K562 (cell line): ENCODE data around the gene PFKL. TPM values are rescaled to one million over a fixed set of nuclear protein-coding genes. Genes with fewer than 3 reads are reported as not detected.
A peak's percentile ranks its signal among the peaks of the same experiment; 100 is the strongest.

Experiments
- DPF2 ChIP-seq: fragments of 450-650 bp; IDR thresholded peaks from 2 replicates; pipeline ENCODE4 v1.6.1; 2016
- EWSR1 ChIP-seq: fragments of 450-650 bp; IDR thresholded peaks from 2 replicates; pipeline ENCODE4 v1.6.1; 2018; ENCODE audit warnings: borderline replicate concordance, mild to moderate bottlenecking, low read depth, moderate library complexity; ENCODE audit not compliant: partially characterized antibody
- HDAC3 ChIP-seq: fragments of 450-650 bp; IDR thresholded peaks from 2 replicates; pipeline ENCODE4 v1.6.1; 2018; ENCODE audit warnings: borderline replicate concordance, mild to moderate bottlenecking, moderate library complexity; ENCODE audit not compliant: partially characterized antibody
- MTA3 ChIP-seq: fragments of 450-650 bp; formaldehyde crosslinking; IDR thresholded peaks from 2 replicates; pipeline ENCODE4 v1.6.1; 2017; ENCODE audit warnings: mild to moderate bottlenecking, borderline replicate concordance
- RFX7 ChIP-seq: fragments of 250-450 bp; sonication (Bioruptor Pico); IDR thresholded peaks from 2 replicates; pipeline ENCODE4 v1.5.1; 2021; ENCODE audit warnings: mild to moderate bottlenecking
- TRIM24 ChIP-seq, 2 experiments: fragments of 450-650 bp; IDR thresholded peaks; 2 replicates each; pipeline ENCODE4 v1.6.1; 2016
- ZNF133 ChIP-seq: fragments of 250-450 bp; sonication (Bioruptor Pico); IDR thresholded peaks from 2 replicates; pipeline ENCODE4 v1.4.0; 2020; ENCODE audit warnings: mild to moderate bottlenecking
- ZNF140 ChIP-seq: fragments of 250-450 bp; sonication (Bioruptor Pico); IDR thresholded peaks from 2 replicates; pipeline ENCODE4 v1.8.0; 2021; ENCODE audit warnings: moderate library complexity, mild to moderate bottlenecking, inconsistent platforms
- polyA plus RNA-seq, 8 experiments: library from polyadenylated mRNA; depleted of rRNA in 4 of 8; stranded (reverse) in 5 of 8; unstranded in 3 of 8; fragments of >200 nt; fragmentation: Nextera tagmentation in 2 of 8; fragmentation: Illumina TruSeq in 1 of 8; extraction: Ambion mirVana in 2 of 8; extraction: Trizol in 1 of 8; gene quantifications; 2 replicates each; pipeline versions ENCODE4 v1.2.1 to v1.2.3, GENCODE V29; 2011 to 2014; ENCODE audit warnings: inconsistent platforms in 1 of 8, missing spikeins in 1 of 8
- total RNA-seq, 7 experiments: library from RNA; depleted of rRNA in 6 of 7; stranded (reverse); fragments of >200 nt in 6 of 7; fragmentation: Illumina TruSeq in 2 of 7; extraction: Trizol in 2 of 7; gene quantifications; 2 replicates each; pipeline versions ENCODE4 v1.2.1 to v1.2.3, GENCODE V29; 2011 to 2021; ENCODE audit warnings: low replicate concordance in 1 of 7
- TF ChIP-seq, protein P1 (sequence below): fragments of 250-450 bp; sonication (Bioruptor Pico); IDR thresholded peaks from 2 replicates; pipeline ENCODE4 v1.4.0; 2020; ENCODE audit warnings: borderline replicate concordance
- TF ChIP-seq, protein P2 (sequence below): fragments of 250-450 bp; sonication (Bioruptor Pico); IDR thresholded peaks from 2 replicates; pipeline ENCODE4 v1.4.0; 2020; ENCODE audit warnings: mild to moderate bottlenecking, moderate library complexity, borderline replicate concordance
- TF ChIP-seq, protein P3 (sequence below): fragments of 250-450 bp; sonication (Bioruptor Pico); IDR thresholded peaks from 2 replicates; pipeline ENCODE4 v1.5.0; 2021; ENCODE audit warnings: mild to moderate bottlenecking, borderline replicate concordance
- TF ChIP-seq, protein P4 (sequence below), 2 experiments: fragments of 200-800 bp in 1 of 2; sonication (Bioruptor generic) in 1 of 2; sonication (generic) in 1 of 2; formaldehyde crosslinking in 1 of 2; IDR thresholded peaks in 1 of 2; conservative IDR thresholded peaks in 1 of 2; 2 replicates each; pipeline versions ENCODE4 v1.5.0 to v1.6.1; 2016 to 2020; ENCODE audit warnings: missing compliant biosample characterization in 1 of 2, missing genetic modification characterization in 1 of 2, missing genetic modification reagents in 1 of 2
- TF ChIP-seq, protein P5 (sequence below): fragments of 450-650 bp; formaldehyde crosslinking; IDR thresholded peaks from 2 replicates; pipeline ENCODE4 v1.4.0; 2022; ENCODE audit warnings: missing genetic modification characterization

PFKL gene
- total and polyA plus RNA-seq, 9 of the 15 experiments (the other 6 are each of a cell fraction or from before 2014, with no cell fraction given): 1.1 to 124 (median 45.6) TPM

DNA sequence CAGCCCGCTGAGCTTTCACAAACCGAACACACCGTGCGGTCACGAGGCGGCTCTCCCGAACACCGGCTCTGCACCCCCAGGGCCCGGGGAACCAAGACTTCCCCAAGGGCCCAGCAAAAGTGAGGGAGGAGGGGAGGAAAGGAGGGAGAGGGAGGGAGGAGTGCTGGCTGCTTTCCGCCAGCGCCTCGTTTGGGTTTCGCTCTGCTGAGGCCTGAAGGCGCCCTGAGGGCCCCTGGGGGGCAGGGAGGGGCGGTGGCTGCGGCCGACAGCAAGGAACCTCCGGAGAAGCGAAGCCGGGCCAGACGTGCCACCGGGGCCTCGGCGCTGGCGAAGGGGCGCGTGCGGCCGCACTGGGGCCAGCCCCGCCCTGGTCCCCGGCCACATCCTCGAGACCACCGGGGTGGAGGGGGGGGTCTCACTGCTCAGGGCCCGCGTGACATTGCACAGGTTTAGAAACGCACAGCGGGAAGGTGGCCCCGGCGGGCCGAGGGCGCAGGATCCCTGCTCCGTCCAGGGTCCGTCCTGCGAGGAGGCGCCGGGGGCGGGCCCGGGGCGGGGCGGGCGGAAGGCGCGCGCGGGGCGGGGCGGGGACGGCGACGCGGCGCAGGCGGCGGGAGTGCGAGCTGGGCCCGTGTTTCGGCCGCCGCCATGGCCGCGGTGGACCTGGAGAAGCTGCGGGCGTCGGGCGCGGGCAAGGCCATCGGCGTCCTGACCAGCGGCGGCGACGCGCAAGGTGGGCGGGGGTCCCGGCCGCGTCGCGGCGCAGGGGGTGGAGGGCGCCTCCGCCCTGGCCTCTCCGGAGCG is at the start of gene PFKL (continued):
- TF ChIP-seq HDAC3 (no peak), MTA3 (peak; percentile 76; the same call in 1 of the 2 replicates), DPF2 (0 out of 2 replicates have a peak, but pooled peaks have one; percentile 6), TRIM24 (IDR thresholded peaks at IDR 0.05) (peak in 1 of 2 experiments; percentile 60; a peak in 2 of 4 replicates), ZNF133 (CRISPR knock-in tag) (no peak), RFX7 (no peak), ZNF140 (CRISPR knock-in tag) (no peak), EWSR1 (no peak)
- TF ChIP-seq, protein P1, sequence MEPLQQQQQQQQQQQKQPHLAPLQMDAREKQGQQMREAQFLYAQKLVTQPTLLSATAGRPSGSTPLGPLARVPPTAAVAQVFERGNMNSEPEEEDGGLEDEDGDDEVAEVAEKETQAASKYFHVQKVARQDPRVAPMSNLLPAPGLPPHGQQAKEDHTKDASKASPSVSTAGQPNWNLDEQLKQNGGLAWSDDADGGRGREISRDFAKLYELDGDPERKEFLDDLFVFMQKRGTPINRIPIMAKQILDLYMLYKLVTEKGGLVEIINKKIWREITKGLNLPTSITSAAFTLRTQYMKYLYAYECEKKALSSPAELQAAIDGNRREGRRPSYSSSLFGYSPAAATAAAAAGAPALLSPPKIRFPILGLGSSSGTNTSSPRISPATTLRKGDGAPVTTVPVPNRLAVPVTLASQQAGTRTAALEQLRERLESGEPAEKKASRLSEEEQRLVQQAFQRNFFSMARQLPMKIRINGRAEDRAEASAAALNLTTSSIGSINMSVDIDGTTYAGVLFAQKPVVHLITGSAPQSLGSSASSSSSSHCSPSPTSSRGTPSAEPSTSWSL (CRISPR knock-in tag): 0 out of 2 replicates have a peak, but pooled peaks have one; percentile 27
- TF ChIP-seq, protein P2, sequence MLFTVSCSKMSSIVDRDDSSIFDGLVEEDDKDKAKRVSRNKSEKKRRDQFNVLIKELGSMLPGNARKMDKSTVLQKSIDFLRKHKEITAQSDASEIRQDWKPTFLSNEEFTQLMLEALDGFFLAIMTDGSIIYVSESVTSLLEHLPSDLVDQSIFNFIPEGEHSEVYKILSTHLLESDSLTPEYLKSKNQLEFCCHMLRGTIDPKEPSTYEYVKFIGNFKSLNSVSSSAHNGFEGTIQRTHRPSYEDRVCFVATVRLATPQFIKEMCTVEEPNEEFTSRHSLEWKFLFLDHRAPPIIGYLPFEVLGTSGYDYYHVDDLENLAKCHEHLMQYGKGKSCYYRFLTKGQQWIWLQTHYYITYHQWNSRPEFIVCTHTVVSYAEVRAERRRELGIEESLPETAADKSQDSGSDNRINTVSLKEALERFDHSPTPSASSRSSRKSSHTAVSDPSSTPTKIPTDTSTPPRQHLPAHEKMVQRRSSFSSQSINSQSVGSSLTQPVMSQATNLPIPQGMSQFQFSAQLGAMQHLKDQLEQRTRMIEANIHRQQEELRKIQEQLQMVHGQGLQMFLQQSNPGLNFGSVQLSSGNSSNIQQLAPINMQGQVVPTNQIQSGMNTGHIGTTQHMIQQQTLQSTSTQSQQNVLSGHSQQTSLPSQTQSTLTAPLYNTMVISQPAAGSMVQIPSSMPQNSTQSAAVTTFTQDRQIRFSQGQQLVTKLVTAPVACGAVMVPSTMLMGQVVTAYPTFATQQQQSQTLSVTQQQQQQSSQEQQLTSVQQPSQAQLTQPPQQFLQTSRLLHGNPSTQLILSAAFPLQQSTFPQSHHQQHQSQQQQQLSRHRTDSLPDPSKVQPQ (CRISPR knock-in tag): no peak
- TF ChIP-seq, protein P3, sequence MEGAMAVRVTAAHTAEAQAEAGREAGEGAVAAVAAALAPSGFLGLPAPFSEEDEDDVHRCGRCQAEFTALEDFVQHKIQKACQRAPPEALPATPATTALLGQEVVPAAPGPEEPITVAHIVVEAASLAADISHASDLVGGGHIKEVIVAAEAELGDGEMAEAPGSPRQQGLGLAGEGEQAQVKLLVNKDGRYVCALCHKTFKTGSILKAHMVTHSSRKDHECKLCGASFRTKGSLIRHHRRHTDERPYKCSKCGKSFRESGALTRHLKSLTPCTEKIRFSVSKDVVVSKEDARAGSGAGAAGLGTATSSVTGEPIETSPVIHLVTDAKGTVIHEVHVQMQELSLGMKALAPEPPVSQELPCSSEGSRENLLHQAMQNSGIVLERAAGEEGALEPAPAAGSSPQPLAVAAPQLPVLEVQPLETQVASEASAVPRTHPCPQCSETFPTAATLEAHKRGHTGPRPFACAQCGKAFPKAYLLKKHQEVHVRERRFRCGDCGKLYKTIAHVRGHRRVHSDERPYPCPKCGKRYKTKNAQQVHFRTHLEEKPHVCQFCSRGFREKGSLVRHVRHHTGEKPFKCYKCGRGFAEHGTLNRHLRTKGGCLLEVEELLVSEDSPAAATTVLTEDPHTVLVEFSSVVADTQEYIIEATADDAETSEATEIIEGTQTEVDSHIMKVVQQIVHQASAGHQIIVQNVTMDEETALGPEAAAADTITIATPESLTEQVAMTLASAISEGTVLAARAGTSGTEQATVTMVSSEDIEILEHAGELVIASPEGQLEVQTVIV (CRISPR knock-in tag): no peak
- TF ChIP-seq, protein P4, sequence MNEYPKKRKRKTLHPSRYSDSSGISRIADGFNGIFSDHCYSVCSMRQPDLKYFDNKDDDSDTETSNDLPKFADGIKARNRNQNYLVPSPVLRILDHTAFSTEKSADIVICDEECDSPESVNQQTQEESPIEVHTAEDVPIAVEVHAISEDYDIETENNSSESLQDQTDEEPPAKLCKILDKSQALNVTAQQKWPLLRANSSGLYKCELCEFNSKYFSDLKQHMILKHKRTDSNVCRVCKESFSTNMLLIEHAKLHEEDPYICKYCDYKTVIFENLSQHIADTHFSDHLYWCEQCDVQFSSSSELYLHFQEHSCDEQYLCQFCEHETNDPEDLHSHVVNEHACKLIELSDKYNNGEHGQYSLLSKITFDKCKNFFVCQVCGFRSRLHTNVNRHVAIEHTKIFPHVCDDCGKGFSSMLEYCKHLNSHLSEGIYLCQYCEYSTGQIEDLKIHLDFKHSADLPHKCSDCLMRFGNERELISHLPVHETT (CRISPR knock-in tag; conservative IDR thresholded peaks at IDR 0.05 in 1 of 2, IDR thresholded peaks at IDR 0.05 in 1 of 2): peak in 1 of 2 experiments; percentile 77; a peak in 2 of 4 replicates
- TF ChIP-seq, protein P5, sequence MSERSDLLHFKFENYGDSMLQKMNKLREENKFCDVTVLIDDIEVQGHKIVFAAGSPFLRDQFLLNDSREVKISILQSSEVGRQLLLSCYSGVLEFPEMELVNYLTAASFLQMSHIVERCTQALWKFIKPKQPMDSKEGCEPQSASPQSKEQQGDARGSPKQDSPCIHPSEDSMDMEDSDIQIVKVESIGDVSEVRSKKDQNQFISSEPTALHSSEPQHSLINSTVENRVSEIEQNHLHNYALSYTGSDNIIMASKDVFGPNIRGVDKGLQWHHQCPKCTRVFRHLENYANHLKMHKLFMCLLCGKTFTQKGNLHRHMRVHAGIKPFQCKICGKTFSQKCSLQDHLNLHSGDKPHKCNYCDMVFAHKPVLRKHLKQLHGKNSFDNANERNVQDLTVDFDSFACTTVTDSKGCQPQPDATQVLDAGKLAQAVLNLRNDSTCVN: 0 out of 2 replicates have a peak, but pooled peaks have one; percentile 19
